Suppressor macrophage treated with lipopolysaccharide for 4 hours (primary cell): Measurements from ENCODE around the gene C1QTNF5.

ENCODE experiments used
- DNase-seq: peaks from one replicate; pipeline ENCODE4 v3.0.0-alpha.2; 2020

Gene C1QTNF5

DNA sequence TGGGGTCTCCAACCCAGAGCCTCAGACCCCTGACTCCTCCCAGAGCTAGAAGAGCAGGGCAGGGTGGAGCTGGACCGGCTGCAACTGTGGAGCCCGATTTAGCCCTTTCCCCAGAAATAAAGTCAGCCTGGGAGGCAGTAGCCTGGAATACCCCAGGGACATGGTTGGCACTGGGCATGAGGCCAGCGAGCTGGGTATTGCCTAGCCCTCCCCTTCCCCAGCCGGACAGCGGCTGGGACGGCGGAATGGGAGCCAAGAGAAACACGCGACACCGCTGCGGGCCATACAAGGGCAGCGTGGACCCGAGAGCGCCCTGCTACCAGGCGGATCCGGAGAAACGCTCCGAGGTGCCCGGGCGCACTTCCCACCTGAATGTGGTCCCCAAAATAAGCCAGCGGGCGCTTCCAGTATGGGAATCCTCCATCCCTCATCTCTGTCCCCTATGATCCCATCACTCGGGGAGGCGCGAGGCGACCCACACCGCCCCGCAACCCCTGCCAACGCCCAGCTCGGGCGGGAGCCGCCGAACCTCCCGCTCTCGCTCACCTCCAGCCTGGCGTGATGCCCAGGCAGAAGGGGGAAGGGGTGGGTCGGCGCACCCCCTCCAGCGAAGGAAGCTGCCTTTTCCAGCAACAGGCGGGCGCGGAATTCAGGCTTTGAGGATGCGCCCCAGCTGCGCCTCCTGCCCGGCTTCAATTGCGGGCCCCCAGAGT lies 24.5 kb downstream of the C1QTNF5 start:
- no peak for DNase-seq

DNA sequence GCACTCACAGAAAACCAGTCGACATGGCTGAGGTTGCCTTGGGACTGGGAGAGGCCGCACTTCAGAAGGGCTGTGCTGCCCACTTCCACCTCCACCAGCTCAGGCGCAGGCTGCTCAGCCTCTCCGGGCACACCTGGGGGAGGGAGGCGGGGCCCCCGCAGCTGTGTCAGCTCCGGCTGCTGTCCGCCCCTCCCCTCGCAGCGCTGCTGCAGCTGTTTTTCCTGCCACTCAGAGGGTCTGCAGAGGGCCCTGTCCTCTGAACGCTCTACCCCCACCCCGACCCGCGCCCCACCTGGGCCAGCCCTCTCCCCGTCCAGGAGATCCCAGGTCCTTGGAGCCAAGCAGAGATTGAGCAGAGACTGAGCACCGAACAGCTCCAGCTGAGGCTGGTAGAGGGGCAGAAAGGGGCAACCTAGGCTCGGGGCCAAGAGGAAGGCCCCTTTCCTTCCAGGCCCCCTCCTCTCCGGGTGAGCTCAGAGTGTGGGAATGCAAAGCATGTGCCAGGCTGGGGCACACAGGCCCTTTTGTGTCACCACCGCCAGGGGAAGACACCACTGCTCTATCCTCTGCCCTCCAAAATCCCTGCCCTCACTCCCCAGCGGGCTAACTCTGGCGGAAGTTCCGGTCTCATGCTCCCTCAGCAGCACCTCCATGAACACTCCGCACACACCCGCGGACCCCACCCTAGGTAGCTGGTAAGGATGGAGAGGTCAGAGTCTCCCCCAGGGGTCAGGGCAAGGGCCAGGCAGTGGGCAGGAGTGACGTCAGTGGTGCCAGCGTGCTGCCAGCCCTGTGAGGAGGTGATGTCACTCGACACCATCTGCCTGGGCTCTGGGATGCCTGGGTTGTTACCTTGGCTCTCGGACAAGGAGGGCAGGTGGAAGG lies 25.3 kb downstream of the C1QTNF5 start:
- DNase-seq: peak; percentile 10

GRCh38 chr11:119314726-119315125 lies 26.0 kb downstream of the C1QTNF5 start:
- no peak for DNase-seq

- DNase-seq: no peak
These were observed 30.0 kb downstream of the C1QTNF5 start for GRCh38 chr11:119310682-119311052.

GRCh38 chr11:119309953-119310681 lies 30.6 kb downstream of the C1QTNF5 start:
- no peak for DNase-seq

DNA sequence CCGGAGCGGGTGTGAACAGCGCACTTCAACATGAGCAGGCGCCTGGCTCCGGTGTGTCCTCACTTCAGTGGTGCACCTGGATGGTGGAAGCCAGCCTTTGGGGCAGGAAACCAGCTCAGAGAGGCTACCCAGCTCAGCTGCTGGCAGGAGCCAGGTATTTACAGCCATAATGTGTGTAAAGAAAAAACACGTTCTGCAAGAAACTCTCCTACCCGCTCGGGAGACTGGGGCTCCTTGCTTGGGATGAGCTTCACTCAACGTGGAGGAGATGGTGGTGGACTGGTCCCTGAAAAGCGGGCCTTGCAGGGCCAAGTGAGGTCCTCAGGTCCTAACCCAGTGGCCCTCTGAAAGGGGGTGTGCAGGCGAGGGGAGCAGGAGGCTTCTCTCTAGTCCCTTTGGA lies 31.3 kb downstream of the C1QTNF5 start:
- DNase-seq: no peak

- no peak for DNase-seq
These were observed 32.7 kb downstream of the C1QTNF5 start for GRCh38 chr11:119307974-119308373.

GRCh38 chr11:119307219-119307618 lies 33.5 kb downstream of the C1QTNF5 start:
- DNase-seq: no peak

DNA sequence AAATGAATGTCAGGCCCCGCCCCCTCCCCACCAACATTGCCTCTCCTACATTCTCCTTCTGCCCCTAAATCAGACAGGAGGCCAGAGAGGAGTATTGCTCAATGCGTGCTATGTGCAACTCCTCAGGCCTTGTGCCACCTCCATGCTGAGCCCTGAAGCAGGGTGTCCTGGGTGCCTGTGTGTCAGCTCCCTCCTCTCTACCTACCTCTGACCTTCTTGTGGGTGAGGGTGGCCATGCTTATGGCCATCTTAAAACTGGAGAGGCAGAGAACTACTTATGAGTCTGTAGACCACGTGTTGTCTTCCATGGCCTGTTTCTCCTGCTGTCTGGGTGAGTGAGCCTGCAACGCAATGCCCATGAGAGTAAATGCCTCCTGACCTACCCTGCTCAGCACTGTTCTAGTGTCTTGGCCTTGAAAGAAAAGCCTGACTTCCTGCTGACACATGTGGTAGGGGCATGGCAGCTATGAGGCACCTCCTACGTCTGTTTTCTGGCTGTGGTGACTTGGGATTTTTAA lies 34.3 kb downstream of the C1QTNF5 start:
- DNase-seq: no peak

DNA sequence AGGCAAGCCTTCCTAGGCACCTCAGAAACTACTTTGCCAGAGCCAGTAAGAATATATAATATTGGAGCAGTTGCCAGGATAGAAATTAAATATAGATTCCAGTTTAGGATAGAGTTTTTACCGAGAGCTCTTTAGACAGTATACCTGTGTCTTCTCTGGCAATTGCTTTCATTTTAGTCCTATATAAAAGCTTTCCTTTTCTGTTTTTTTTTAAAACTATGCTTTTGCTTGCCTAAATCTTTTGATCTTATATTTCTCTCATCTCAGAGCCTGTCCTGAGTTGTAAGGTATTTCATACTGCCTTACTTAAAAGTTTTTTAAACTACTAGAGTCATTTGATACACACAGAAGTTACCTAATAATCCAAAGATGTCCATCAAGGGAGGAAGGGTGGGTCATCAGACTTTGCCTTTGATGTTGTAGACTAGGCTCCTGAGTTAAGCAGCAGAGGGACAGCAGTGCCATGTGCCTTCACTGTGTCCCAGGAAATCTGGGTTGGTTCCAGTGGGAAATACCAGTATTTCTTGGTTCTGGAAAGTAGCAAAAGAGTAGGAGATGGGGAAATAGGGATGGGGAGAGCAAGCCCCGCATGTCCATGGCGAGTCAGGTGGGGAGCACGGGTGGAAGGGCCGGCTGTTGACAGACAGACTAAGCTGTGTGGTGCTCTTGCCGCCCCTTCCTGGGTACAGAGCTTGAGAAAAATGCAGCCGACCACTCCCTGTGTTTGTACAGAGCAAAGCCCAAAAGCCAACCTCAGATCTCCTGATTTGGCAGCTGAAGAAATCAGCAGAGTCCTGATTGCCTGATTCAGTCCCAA lies 34.9 kb downstream of the C1QTNF5 start:
- no peak for DNase-seq

DNA sequence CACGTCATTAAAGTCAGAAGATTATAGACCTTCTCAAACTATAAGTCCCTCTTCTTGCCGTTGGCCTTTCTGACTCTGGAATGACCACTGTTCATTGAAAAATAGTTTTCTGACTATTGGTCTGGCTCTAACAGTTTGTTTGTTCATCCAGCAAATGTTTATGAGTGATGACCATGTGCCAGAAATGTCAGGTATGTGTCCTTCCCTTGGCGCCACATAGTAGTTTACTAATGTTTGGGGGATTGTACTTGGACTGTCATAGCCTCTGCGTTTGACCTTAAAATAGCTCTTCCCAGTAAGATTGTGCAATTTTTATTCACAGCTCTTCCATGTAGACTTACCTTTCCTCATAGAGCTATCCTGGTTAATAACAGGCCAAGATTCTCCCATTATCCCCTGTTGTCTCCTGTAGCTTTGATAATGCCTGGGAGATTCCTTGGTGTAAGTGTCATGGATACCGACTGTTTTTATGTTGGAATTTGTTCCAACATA lies 37.4 kb downstream of the C1QTNF5 start:
- no peak for DNase-seq

DNA sequence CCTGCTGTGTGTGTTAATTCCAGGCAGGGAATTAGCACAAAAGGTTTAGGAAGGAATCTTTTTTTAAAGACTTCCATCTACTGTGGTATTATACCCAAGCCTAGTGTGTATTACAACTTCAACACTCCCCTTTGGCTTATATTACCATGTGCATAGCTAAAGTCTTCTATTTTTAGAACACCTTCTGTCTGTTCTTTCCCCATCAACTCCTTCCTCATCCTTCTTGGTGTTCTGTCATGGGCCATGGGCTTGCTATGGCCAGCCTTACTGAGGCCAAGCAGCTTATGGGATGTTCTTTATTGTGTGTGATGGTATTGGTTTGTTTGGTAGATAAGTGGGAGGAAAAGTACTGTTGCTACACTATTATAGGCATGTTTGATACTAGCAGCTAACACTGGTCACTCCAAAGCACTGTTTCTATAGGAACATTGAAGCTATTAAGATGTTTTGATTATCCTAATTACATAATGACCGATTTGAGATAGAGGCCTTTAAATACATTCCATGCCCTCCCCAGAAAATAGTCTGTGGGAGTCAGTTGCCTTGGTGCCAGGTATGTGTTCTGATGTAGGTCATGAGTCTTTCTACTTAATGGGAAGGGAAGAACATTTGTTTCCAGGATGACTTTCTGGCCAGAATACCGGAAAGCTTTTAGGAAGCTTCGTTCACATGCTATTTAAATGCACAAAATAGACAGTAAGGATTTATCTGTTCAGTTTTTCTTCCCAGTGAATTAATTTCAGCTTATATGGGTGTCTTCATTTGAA lies 40.3 kb downstream of the C1QTNF5 start:
- DNase-seq: no peak

DNA sequence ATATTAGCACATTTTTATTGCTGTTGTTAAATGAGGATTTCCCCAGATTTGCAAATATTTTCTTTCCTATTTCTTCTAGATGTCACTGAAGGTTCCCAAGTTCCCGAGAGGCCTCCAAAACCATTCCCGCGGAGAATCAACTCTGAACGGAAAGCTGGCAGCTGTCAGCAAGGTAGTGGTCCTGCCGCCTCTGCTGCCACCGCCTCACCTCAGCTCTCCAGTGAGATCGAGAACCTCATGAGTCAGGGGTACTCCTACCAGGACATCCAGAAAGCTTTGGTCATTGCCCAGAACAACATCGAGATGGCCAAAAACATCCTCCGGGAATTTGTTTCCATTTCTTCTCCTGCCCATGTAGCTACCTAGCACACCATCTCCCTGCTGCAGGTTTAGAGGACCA lies 41.3 kb downstream of the C1QTNF5 start:
- no peak for DNase-seq

- no peak for DNase-seq
These were observed 42.0 kb downstream of the C1QTNF5 start for GRCh38 chr11:119298726-119299125.

DNA sequence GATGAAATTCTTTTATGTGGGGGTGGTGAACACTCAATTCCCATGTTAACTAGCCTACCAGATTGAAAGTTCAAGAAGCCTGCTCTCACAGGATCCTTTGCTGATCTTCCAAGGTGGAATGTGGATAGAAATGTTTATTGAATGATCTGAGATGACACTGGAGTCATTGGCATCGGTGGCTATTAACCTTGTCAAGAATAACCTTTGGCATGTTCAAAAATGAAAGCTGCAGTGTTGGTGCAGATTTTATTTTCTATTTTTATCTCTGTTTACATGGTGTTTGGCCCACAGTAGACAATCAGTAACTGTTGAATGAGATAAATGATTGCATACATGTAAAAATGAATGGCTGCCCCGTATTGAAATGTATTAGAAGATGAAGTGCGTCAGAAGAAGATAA lies 42.7 kb downstream of the C1QTNF5 start:
- DNase-seq: no peak

- no peak for DNase-seq
These were observed 45.5 kb downstream of the C1QTNF5 start for GRCh38 chr11:119295178-119295577.

- DNase-seq: no peak
These were observed 47.2 kb downstream of the C1QTNF5 start for GRCh38 chr11:119293461-119293860.

- DNase-seq: no peak
These were observed 49.7 kb downstream of the C1QTNF5 start for GRCh38 chr11:119290894-119291497.
